Lower lobe of right lung (tissue), 2 donors: ENCODE measurements around the gene RAB33A. TPM values are rescaled to one million over a fixed set of nuclear protein-coding genes. Genes with fewer than 3 reads are reported as not detected.

Experiments
- ATAC-seq, 2 donors: fragments of 200-7000 bp; cut with Tn5 transposase; one replicate each; pipeline ENCODE4 v1.9.1; 2020 to 2022; ENCODE audit warnings: mild to moderate bottlenecking in 2 of 2, moderate library complexity in 2 of 2
- DNase-seq: peaks from one replicate; pipeline ENCODE4 v3.0.0-alpha.2; 2020
- H3K27ac ChIP-seq: fragments of 200-600 bp; one replicate; pipeline ENCODE4 v1.8.0; 2022
- H3K27me3 ChIP-seq: fragments of 200-600 bp; one replicate; pipeline ENCODE4 v1.8.0; 2022; ENCODE audit warnings: low read depth
- H3K36me3 ChIP-seq: fragments of 200-600 bp; one replicate; pipeline ENCODE4 v1.8.0; 2022; ENCODE audit warnings: mild to moderate bottlenecking
- H3K4me1 ChIP-seq: fragments of 200-600 bp; one replicate; pipeline ENCODE4 v1.8.0; 2022
- H3K4me3 ChIP-seq: fragments of 200-600 bp; one replicate; pipeline ENCODE4 v1.8.0; 2022; ENCODE audit warnings: mild to moderate bottlenecking
- H3K9me3 ChIP-seq: fragments of 200-600 bp; one replicate; pipeline ENCODE4 v1.8.0; 2022
- intact Hi-C: fragments of 100-400 bp; cut with DNase I; formaldehyde crosslinking; loops from one replicate; pipeline ENCODE4 v1.11.0; 2022
- total RNA-seq: library from RNA; stranded (reverse); fragmentation: NEBNext Ultra II Directional; extraction: Animal tissue kit (Norgen Biotek cat#: 25700); gene quantifications from one replicate; pipeline ENCODE4 v1.2.1, GENCODE V29; 2021
- TF ChIP-seq, protein P1 (sequence below): fragments of 200-600 bp; IDR thresholded peaks from one replicate; pipeline ENCODE4 v1.8.0; 2022; ENCODE audit warnings: antibody characterized with exemption, mild to moderate bottlenecking
- donor health status: DM: no; HTN: yes; CAD: no; lungs with severe emphysema.

RAB33A gene
- total RNA-seq, 1 donor from 2014 or later = 0.59 TPM

DNA sequence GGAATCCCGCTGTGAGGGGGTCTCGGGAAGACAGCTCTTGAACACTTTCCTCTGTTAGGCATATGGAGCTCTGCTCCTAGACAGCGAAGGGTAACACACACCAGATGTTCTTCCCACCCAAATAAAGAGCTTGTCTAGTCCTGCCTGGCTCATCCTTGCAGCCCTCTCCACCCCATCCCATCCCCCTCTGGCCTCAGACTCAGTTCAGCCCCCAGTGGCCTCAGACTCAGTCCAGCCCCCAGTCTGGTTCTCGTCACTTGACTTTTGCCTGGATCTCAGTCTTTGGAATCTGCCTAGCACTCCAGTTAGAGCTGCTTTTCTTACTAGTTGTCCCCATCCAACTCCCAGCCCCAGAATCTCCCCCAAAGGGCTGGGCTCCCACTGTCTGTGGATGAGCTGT is 14.9 kb downstream of the RAB33A start:
- Histone ChIP-seq H3K9me3 (no peaks in the 10 kb centered on the region), H3K36me3 (no peaks in the 10 kb centered on the region), H3K27me3 (no peaks in the 10 kb centered on the region), H3K4me3 (no peak overlapping the region), H3K4me1 (no peaks in the 10 kb centered on the region), H3K27ac (no peak overlapping the region)
- TF ChIP-seq, protein P1, sequence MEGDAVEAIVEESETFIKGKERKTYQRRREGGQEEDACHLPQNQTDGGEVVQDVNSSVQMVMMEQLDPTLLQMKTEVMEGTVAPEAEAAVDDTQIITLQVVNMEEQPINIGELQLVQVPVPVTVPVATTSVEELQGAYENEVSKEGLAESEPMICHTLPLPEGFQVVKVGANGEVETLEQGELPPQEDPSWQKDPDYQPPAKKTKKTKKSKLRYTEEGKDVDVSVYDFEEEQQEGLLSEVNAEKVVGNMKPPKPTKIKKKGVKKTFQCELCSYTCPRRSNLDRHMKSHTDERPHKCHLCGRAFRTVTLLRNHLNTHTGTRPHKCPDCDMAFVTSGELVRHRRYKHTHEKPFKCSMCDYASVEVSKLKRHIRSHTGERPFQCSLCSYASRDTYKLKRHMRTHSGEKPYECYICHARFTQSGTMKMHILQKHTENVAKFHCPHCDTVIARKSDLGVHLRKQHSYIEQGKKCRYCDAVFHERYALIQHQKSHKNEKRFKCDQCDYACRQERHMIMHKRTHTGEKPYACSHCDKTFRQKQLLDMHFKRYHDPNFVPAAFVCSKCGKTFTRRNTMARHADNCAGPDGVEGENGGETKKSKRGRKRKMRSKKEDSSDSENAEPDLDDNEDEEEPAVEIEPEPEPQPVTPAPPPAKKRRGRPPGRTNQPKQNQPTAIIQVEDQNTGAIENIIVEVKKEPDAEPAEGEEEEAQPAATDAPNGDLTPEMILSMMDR = no peak
- ATAC-seq (no peak), DNase-seq (no peak)
- intact Hi-C loops = no loop called here

DNA sequence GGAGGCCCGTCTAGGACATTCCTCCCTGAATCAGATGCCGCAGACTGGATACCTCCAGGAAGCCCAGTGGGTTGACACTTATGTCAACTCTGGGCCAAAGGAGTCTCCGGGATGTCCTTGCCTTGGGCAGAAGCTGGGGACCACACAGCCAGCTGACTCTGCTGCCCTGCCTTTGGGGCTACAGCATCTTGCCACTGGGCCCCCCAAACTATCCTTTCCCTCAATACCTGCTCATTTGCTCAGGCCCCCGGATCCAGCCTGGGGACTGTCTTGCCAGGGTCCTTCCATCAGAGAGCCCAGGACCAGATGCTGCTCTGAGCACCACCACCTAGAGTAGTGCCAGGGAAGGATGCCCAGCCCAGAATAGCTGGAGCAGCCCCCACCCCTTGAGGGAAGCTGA is 19.0 kb downstream of the RAB33A start:
- no peaks in the 10 kb centered on the region for H3K4me1 ChIP-seq
- TF ChIP-seq, protein P1 = no peak
- no peaks in the 10 kb centered on the region for H3K9me3 ChIP-seq
- intact Hi-C loops = loop anchor here (10.0 kb wide), 1 partner anchor 106 kb away; no protein-coding TSS in a partner anchor
- no peaks in the 10 kb centered on the region for H3K27me3 ChIP-seq
- no peak for DNase-seq
- ATAC-seq = no peak
- no peak overlapping the region for H3K4me3 ChIP-seq
- no peak overlapping the region for H3K27ac ChIP-seq
- H3K36me3 ChIP-seq = no peaks in the 10 kb centered on the region

DNA sequence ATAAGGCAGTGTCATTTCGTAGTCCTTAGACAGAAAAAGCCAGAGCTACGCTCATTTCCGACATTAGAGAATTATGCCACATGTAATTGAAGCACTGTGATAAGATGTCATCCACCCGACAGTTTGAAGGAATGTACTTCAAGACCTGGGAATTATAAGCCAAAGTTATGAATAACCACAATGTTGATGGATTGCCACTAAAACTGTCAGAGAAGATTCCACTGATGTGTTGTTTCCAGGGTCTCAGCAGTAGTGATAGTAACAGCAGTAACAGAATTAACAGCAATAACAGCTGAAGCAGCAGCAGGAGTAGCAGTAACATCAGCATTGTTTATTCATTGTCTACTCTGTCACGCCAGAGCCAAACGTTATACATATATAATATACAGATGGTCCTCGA is 24.7 kb downstream of the RAB33A start:
- no peaks in the 10 kb centered on the region for H3K4me1 ChIP-seq
- intact Hi-C loops = loop anchor here (10.0 kb wide), 1 partner anchor 112 kb away; no protein-coding TSS in a partner anchor
- H3K4me3 ChIP-seq = no peak overlapping the region
- TF ChIP-seq, protein P1 = no peak
- H3K36me3 ChIP-seq = no peaks in the 10 kb centered on the region
- H3K27me3 ChIP-seq = no peaks in the 10 kb centered on the region
- no peak for DNase-seq
- H3K9me3 ChIP-seq = no peaks in the 10 kb centered on the region
- no peak for ATAC-seq
- no peak overlapping the region for H3K27ac ChIP-seq

DNA sequence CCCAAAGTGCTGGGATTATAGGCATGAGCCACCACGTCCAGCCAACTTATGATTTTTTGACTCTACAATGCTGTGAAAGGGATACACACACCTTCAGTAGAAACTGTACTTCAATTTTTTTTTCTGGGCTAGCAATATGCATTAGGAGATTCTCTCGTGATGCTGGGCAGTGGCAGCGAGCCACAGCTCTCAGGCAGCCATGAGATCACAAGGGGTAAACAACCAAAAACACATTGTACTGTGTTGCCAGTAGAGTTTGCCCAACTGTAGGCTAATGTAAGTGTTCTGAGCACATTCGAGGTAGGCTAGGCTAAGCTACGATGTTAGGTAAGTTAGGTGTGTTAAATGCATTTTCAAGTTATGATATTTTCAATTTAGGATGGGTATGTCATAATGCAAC is 25.7 kb downstream of the RAB33A start:
- Histone ChIP-seq H3K4me1 (no peaks in the 10 kb centered on the region), H3K9me3 (no peaks in the 10 kb centered on the region), H3K4me3 (no peak overlapping the region), H3K27me3 (no peaks in the 10 kb centered on the region), H3K27ac (no peak overlapping the region), H3K36me3 (no peaks in the 10 kb centered on the region)
- DNase-seq = no peak
- intact Hi-C loops = loop anchor here (10.0 kb wide), 1 partner anchor 113 kb away; no protein-coding TSS in a partner anchor
- TF ChIP-seq, protein P1 = no peak
- no peak for ATAC-seq

DNA sequence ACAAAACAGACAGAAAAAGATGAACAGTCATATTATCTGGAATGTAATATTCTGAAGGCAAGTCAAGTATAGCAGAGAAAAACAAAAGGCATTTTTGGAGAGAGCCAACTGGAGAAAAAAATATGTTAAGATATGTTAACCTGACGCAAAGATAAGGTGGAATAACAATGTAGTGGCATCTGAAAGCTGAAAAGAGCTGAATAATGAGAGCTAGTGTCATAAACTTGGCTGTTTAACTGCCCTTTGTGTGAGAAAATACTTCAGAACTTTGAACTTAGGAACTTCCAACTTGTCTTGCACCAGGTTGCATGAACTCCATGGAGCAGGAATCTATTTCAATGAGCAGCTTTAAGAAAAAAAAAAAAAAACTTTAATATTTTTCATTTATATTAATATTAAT is 32.9 kb downstream of the RAB33A start:
- Histone ChIP-seq H3K4me3 (no peak overlapping the region), H3K36me3 (peaks cover under 1% of the 10 kb centered on the region), H3K9me3 (no peaks in the 10 kb centered on the region), H3K27me3 (no peaks in the 10 kb centered on the region), H3K27ac (no peak overlapping the region), H3K4me1 (no peaks in the 10 kb centered on the region)
- TF ChIP-seq, protein P1 = no peak
- intact Hi-C loops = no loop called here
- ATAC-seq (no peak), DNase-seq (no peak)
